ENCODE data around the gene ATP8B3.

DNA sequence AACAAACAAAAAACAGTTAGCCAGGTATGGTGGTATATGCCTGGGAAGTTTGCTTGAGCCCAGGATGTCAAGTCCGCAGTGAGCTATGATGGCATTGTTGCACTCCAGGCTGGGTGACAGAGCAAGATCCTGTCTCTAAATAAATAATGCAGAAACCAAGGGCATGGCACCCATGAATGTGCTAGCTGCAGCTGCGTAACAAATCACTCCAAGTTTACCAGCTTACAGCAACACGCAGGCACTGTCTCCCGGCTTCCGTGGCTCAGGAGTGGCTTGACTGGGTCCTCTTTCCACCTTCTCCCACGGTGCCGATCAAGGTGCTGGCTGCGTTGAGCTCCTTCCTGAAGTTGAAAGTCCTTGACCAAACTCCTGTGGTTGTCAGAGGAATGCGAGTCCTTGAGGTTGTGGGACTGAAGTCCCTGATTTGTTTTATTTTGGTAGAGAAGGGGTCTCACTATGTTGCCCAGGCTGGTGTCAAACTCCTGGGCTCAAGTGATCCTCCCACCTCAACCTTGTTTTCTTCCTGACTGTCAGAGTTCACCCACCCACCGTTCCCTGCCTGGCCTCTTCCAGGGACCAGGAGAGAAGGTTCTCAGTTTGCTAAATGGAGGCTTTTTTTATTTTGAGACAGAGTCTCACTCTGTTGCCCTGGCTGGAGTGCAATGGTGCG lies 72.0 kb downstream of the ATP8B3 start:
- TF ChIP-seq, protein P1, sequence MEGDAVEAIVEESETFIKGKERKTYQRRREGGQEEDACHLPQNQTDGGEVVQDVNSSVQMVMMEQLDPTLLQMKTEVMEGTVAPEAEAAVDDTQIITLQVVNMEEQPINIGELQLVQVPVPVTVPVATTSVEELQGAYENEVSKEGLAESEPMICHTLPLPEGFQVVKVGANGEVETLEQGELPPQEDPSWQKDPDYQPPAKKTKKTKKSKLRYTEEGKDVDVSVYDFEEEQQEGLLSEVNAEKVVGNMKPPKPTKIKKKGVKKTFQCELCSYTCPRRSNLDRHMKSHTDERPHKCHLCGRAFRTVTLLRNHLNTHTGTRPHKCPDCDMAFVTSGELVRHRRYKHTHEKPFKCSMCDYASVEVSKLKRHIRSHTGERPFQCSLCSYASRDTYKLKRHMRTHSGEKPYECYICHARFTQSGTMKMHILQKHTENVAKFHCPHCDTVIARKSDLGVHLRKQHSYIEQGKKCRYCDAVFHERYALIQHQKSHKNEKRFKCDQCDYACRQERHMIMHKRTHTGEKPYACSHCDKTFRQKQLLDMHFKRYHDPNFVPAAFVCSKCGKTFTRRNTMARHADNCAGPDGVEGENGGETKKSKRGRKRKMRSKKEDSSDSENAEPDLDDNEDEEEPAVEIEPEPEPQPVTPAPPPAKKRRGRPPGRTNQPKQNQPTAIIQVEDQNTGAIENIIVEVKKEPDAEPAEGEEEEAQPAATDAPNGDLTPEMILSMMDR (IDR thresholded peaks at IDR 0.05; ENCODE audit: insufficient read depth, low read depth, low read length), result no peak
- no peak for TF ChIP-seq EZH2 (IDR thresholded peaks at IDR 0.05; ENCODE audit: insufficient read depth, low read length)
